CD8-positive, alpha-beta memory T cell (primary cell): Measurements from ENCODE around the gene CAB39. TPM values are rescaled to one million over a fixed set of nuclear protein-coding genes. Genes with fewer than 3 reads are reported as not detected.
A peak's percentile ranks its signal among the peaks of the same experiment; 100 is the strongest.
"Not testable (repeated sequence)": the region's sequence is repeated elsewhere in the genome, so short reads cannot be mapped to it uniquely, and the experiment has no call there.

Experiments used
- CTCF ChIA-PET: fragments of 350-600 bp; sonication (Branson Sonifier 250); formaldehyde crosslinking; loops from one replicate; lab custom pipeline; 2021; ENCODE audit warnings: antibody characterized with exemption; lab: Charles Lee
- POLR2A ChIA-PET: fragments of 350-600 bp; sonication (Branson Sonifier 250); formaldehyde crosslinking; loops from one replicate; lab custom pipeline; 2021; ENCODE audit warnings: antibody characterized with exemption; lab: Charles Lee
- DNase-seq, 5 donors: peaks; one replicate each; pipeline versions ENCODE4 v3.0.0 to v3.0.0-alpha.2; 2020 to 2022; ENCODE audit warnings: mixed read lengths in 1 of 5
- H3K27ac ChIP-seq: one replicate; pipeline ENCODE4 v1.7.0; 2013; ENCODE audit warnings: low read depth, mild to moderate bottlenecking, low read length, moderate library complexity
- H3K27me3 ChIP-seq: 2 replicates; pipeline ENCODE4 v1.7.0; 2013; ENCODE audit warnings: low read length, mild to moderate bottlenecking; ENCODE audit not compliant: insufficient read depth, poor library complexity, severe bottlenecking
- H3K36me3 ChIP-seq: 2 replicates; pipeline ENCODE4 v1.7.0; 2013; ENCODE audit warnings: mild to moderate bottlenecking, low read length, moderate library complexity; ENCODE audit not compliant: insufficient read depth
- H3K4me1 ChIP-seq: 2 replicates; pipeline ENCODE4 v1.7.0; 2013; ENCODE audit warnings: mild to moderate bottlenecking, low read length, moderate library complexity; ENCODE audit not compliant: insufficient read depth
- H3K4me3 ChIP-seq: 2 replicates; pipeline ENCODE4 v1.7.0; 2013; ENCODE audit warnings: mild to moderate bottlenecking, low read length
- H3K9me3 ChIP-seq: 2 replicates; pipeline ENCODE4 v1.7.0; 2013; ENCODE audit warnings: mild to moderate bottlenecking, low read length
- H3K27ac Mint-ChIP-seq, 8 donors: one replicate each; pipeline ENCODE4 v1.8.0; 2020 to 2021; ENCODE audit warnings: mixed read lengths in 8 of 8, mild to moderate bottlenecking in 6 of 8, inconsistent platforms in 3 of 8, moderate library complexity in 3 of 8
- H3K27me3 Mint-ChIP-seq, 2 donors: one replicate each; pipeline ENCODE4 v1.8.0; 2020 to 2021; ENCODE audit warnings: mixed read lengths in 2 of 2, mild to moderate bottlenecking in 1 of 2, moderate library complexity in 1 of 2
- H3K36me3 Mint-ChIP-seq, 3 donors: one replicate each; pipeline ENCODE4 v1.8.0; 2020 to 2021; ENCODE audit warnings: mixed read lengths in 3 of 3, inconsistent platforms in 1 of 3, mild to moderate bottlenecking in 1 of 3
- H3K4me1 Mint-ChIP-seq, 3 donors: one replicate each; pipeline ENCODE4 v1.8.0; 2020 to 2021; ENCODE audit warnings: mixed read lengths in 3 of 3, inconsistent platforms in 1 of 3, mild to moderate bottlenecking in 1 of 3
- H3K4me3 Mint-ChIP-seq, 7 donors: one replicate each; pipeline ENCODE4 v1.8.0; 2020 to 2021; ENCODE audit warnings: mixed read lengths in 7 of 7, mild to moderate bottlenecking in 6 of 7, moderate library complexity in 4 of 7, inconsistent platforms in 2 of 7
- H3K9me3 Mint-ChIP-seq, 5 donors: one replicate each; pipeline ENCODE4 v1.8.0; 2020 to 2022; ENCODE audit warnings: mixed read lengths in 5 of 5, mild to moderate bottlenecking in 3 of 5, moderate library complexity in 2 of 5, inconsistent platforms in 1 of 5
- polyA plus RNA-seq: library from polyadenylated mRNA; unstranded; fragments of 300-500 nt; fragmentation: Illumina TruSeq; gene quantifications from one replicate; pipeline ENCODE4 v1.2.3, GENCODE V29; 2021
- total RNA-seq, 2 experiments: library from RNA; stranded (reverse); gene quantifications; one replicate each; pipeline ENCODE4 v1.2.3, GENCODE V29; 2021

The CAB39 gene
- total and polyA plus RNA-seq, 3 experiments from 2014 or later = 80.8 to 147 (median 136) TPM

- no peaks in the 10 kb centered on the region for H3K9me3 Mint-ChIP-seq
- H3K27me3 Mint-ChIP-seq = no peaks in the 10 kb centered on the region
- DNase-seq = no peak
- no peaks in the 10 kb centered on the region for H3K9me3 ChIP-seq
- POLR2A ChIA-PET = interaction anchor here (0.7 kb wide), 1 partner anchor 1300 kb away, joined by 3 read pairs; no protein-coding TSS in a partner anchor
- no peaks in the 10 kb centered on the region for H3K36me3 Mint-ChIP-seq
- peaks cover 0 to 5% (median 4%) of the 10 kb centered on the region in 3 donors for H3K4me1 Mint-ChIP-seq
- H3K27ac ChIP-seq = no peak overlapping the region
- H3K4me3 Mint-ChIP-seq = no peak overlapping the region
- CTCF ChIA-PET = interaction anchor here (1.3 to 1.4 kb wide), 2 partner anchors 19 to 104 kb away, joined by 3 to 4 read pairs; no protein-coding TSS in a partner anchor
- H3K27ac Mint-ChIP-seq = peak overlapping the region in 1 of 8 donors; percentile 57
- H3K36me3 ChIP-seq = no peaks in the 10 kb centered on the region
- no peaks in the 10 kb centered on the region for H3K4me1 ChIP-seq
- H3K4me3 ChIP-seq = no peak overlapping the region
- no peaks in the 10 kb centered on the region for H3K27me3 ChIP-seq
These were observed 18.4 kb upstream of the CAB39 start for GRCh38 chr2:230694241-230694640.

GRCh38 chr2:230695551-230695950 lies 17.1 kb upstream of the CAB39 start:
- H3K9me3 Mint-ChIP-seq = no peaks in the 10 kb centered on the region
- no peaks in the 10 kb centered on the region for H3K27me3 Mint-ChIP-seq
- Histone ChIP-seq H3K27ac (no peak overlapping the region), H3K9me3 (no peaks in the 10 kb centered on the region), H3K36me3 (no peaks in the 10 kb centered on the region), H3K4me1 (no peaks in the 10 kb centered on the region), H3K4me3 (no peak overlapping the region), H3K27me3 (no peaks in the 10 kb centered on the region)
- DNase-seq = no peak
- CTCF ChIA-PET = interaction anchor here (1.3 to 1.4 kb wide), 2 partner anchors 18 to 103 kb away, joined by 3 to 4 read pairs; no protein-coding TSS in a partner anchor
- POLR2A ChIA-PET = no interaction called here
- no peak overlapping the region for H3K27ac Mint-ChIP-seq
- no peaks in the 10 kb centered on the region for H3K36me3 Mint-ChIP-seq
- H3K4me3 Mint-ChIP-seq = no peak overlapping the region
- peaks cover 0 to 5% (median 4%) of the 10 kb centered on the region in 3 donors for H3K4me1 Mint-ChIP-seq

GRCh38 chr2:230696670-230697069 lies 16.0 kb upstream of the CAB39 start:
- H3K4me1 ChIP-seq = no peaks in the 10 kb centered on the region
- H3K4me1 Mint-ChIP-seq = peaks cover 0 to 5% (median 4%) of the 10 kb centered on the region in 3 donors
- no peak overlapping the region for H3K27ac Mint-ChIP-seq
- H3K27ac ChIP-seq = no peak overlapping the region
- ChIA-PET CTCF (no interaction called here), POLR2A (interaction anchor here (0.5 kb wide), 1 partner anchor 26 kb away, joined by 3 read pairs; no protein-coding TSS in a partner anchor)
- peaks cover 0 to 1% (median 0%) of the 10 kb centered on the region in 5 donors for H3K9me3 Mint-ChIP-seq
- no peaks in the 10 kb centered on the region for H3K36me3 ChIP-seq
- H3K27me3 Mint-ChIP-seq = no peaks in the 10 kb centered on the region
- H3K27me3 ChIP-seq = no peaks in the 10 kb centered on the region
- DNase-seq = no peak
- H3K9me3 ChIP-seq = no peaks in the 10 kb centered on the region
- H3K4me3 Mint-ChIP-seq = no peak overlapping the region
- no peak overlapping the region for H3K4me3 ChIP-seq
- peaks cover 0 to 1% (median 0%) of the 10 kb centered on the region in 3 donors for H3K36me3 Mint-ChIP-seq

GRCh38 chr2:230697676-230698075 lies 15.0 kb upstream of the CAB39 start:
- H3K36me3 Mint-ChIP-seq = peaks cover 0 to 8% (median 1%) of the 10 kb centered on the region in 3 donors
- no peak overlapping the region for H3K4me3 ChIP-seq
- no peaks in the 10 kb centered on the region for H3K36me3 ChIP-seq
- peaks cover 4 to 10% (median 6%) of the 10 kb centered on the region in 5 donors for H3K9me3 Mint-ChIP-seq
- ChIA-PET POLR2A (no interaction called here), CTCF (no interaction called here)
- no peaks in the 10 kb centered on the region for H3K27me3 Mint-ChIP-seq
- no peak overlapping the region for H3K4me3 Mint-ChIP-seq
- H3K27me3 ChIP-seq = no peaks in the 10 kb centered on the region
- no peak overlapping the region for H3K27ac Mint-ChIP-seq
- H3K4me1 Mint-ChIP-seq = peaks cover 0 to 5% (median 4%) of the 10 kb centered on the region in 3 donors
- no peaks in the 10 kb centered on the region for H3K9me3 ChIP-seq
- H3K4me1 ChIP-seq = no peaks in the 10 kb centered on the region
- H3K27ac ChIP-seq = no peak overlapping the region
- no peak for DNase-seq

- H3K9me3 Mint-ChIP-seq = peaks cover 7 to 13% (median 8%) of the 10 kb centered on the region in 5 donors
- H3K4me3 ChIP-seq, H3K9me3 ChIP-seq, H3K27me3 ChIP-seq, POLR2A ChIA-PET, DNase-seq, H3K27me3 Mint-ChIP-seq, H3K4me3 Mint-ChIP-seq, H3K4me1 ChIP-seq, H3K27ac Mint-ChIP-seq, H3K36me3 ChIP-seq, H3K4me1 Mint-ChIP-seq, H3K27ac ChIP-seq: not testable (repeated sequence)
- CTCF ChIA-PET = interaction anchor here (2.3 kb wide), 1 partner anchor 13 kb away, joined by 9 read pairs; the partner anchor contains the start of gene CAB39
- H3K36me3 Mint-ChIP-seq = peaks cover 0 to 11% (median 3%) of the 10 kb centered on the region in 3 donors
These were observed 13.9 kb upstream of the CAB39 start for GRCh38 chr2:230698753-230699152.

- Histone ChIP-seq H3K27ac (no peak overlapping the region), H3K36me3 (no peaks in the 10 kb centered on the region), H3K9me3 (no peaks in the 10 kb centered on the region), H3K4me3 (no peak overlapping the region), H3K27me3 (no peaks in the 10 kb centered on the region), H3K4me1 (no peaks in the 10 kb centered on the region)
- no peaks in the 10 kb centered on the region for H3K27me3 Mint-ChIP-seq
- no peak overlapping the region for H3K4me3 Mint-ChIP-seq
- peaks cover 7 to 14% (median 8%) of the 10 kb centered on the region in 5 donors for H3K9me3 Mint-ChIP-seq
- peak overlapping the region in 2 of 8 donors; percentile 29 to 36 for H3K27ac Mint-ChIP-seq
- H3K36me3 Mint-ChIP-seq = peaks cover 3 to 17% (median 3%) of the 10 kb centered on the region in 3 donors
- no peak for DNase-seq
- no peaks in the 10 kb centered on the region for H3K4me1 Mint-ChIP-seq
- CTCF ChIA-PET = interaction anchor here (2.3 kb wide), 1 partner anchor 11 kb away, joined by 9 read pairs; the partner anchor contains the start of gene CAB39
- POLR2A ChIA-PET = no interaction called here
These were observed 12.2 kb upstream of the CAB39 start for GRCh38 chr2:230700447-230700846.

- no peak overlapping the region for H3K27ac ChIP-seq
- POLR2A ChIA-PET = no interaction called here
- Mint-ChIP-seq H3K36me3 (peaks cover 3 to 17% (median 3%) of the 10 kb centered on the region in 3 donors), H3K9me3 (peaks cover 7 to 14% (median 9%) of the 10 kb centered on the region in 5 donors), H3K4me3 (no peak overlapping the region), H3K4me1 (no peaks in the 10 kb centered on the region), H3K27me3 (no peaks in the 10 kb centered on the region), H3K27ac (no peak overlapping the region)
- no peaks in the 10 kb centered on the region for H3K4me1 ChIP-seq
- H3K36me3 ChIP-seq = no peaks in the 10 kb centered on the region
- H3K27me3 ChIP-seq = no peaks in the 10 kb centered on the region
- no peaks in the 10 kb centered on the region for H3K9me3 ChIP-seq
- CTCF ChIA-PET = no interaction called here
- DNase-seq = no peak
- H3K4me3 ChIP-seq = no peak overlapping the region
These were observed 11.3 kb upstream of the CAB39 start for GRCh38 chr2:230701308-230701707.

- CTCF ChIA-PET, H3K36me3 ChIP-seq, H3K9me3 ChIP-seq, H3K4me3 Mint-ChIP-seq, DNase-seq, H3K4me1 Mint-ChIP-seq, H3K27ac ChIP-seq, H3K27me3 ChIP-seq, H3K27ac Mint-ChIP-seq, H3K27me3 Mint-ChIP-seq, H3K4me1 ChIP-seq, H3K4me3 ChIP-seq: not testable (repeated sequence)
- Mint-ChIP-seq H3K9me3 (peaks cover 7 to 14% (median 9%) of the 10 kb centered on the region in 5 donors), H3K36me3 (peaks cover 3 to 17% (median 3%) of the 10 kb centered on the region in 3 donors)
- POLR2A ChIA-PET = interaction anchor here (0.6 kb wide), 1 partner anchor 394 kb away, joined by 5 read pairs; no protein-coding TSS in a partner anchor
These were observed 10.2 kb upstream of the CAB39 start for GRCh38 chr2:230702457-230702856.
